HEK293T (cell line): ENCODE measurements around the gene KIRREL3.

Experiments
- ARNT ChIP-seq: fragments of 450-650 bp; IDR thresholded peaks from 2 replicates; pipeline ENCODE4 v1.6.1; 2017; ENCODE audit warnings: mild to moderate bottlenecking
- BHLHE40 ChIP-seq: fragments of 450-650 bp; IDR thresholded peaks from 2 replicates; pipeline ENCODE4 v1.6.1; 2016; ENCODE audit warnings: mild to moderate bottlenecking, moderate library complexity, borderline replicate concordance
- ELF4 ChIP-seq: fragments of 450-650 bp; IDR thresholded peaks from 2 replicates; pipeline ENCODE4 v1.6.1; 2017; ENCODE audit warnings: antibody characterized with exemption
- FOXM1 ChIP-seq: fragments of 450-650 bp; IDR thresholded peaks from 2 replicates; pipeline ENCODE4 v1.6.1; 2017; ENCODE audit warnings: mild to moderate bottlenecking, borderline replicate concordance
- HDGF ChIP-seq: fragments of 450-650 bp; IDR thresholded peaks from 2 replicates; pipeline ENCODE4 v1.6.1; 2017; ENCODE audit warnings: antibody characterized with exemption, borderline replicate concordance
- NFRKB ChIP-seq: fragments of 450-650 bp; IDR thresholded peaks from 2 replicates; pipeline ENCODE4 v1.6.1; 2016; ENCODE audit warnings: mild to moderate bottlenecking, moderate library complexity
- SP1 ChIP-seq: fragments of 450-650 bp; IDR thresholded peaks from 2 replicates; pipeline ENCODE4 v1.6.1; 2017
- SUZ12 ChIP-seq: fragments of 450-650 bp; IDR thresholded peaks from 2 replicates; pipeline ENCODE4 v1.6.1; 2016; ENCODE audit warnings: mild to moderate bottlenecking

DNA sequence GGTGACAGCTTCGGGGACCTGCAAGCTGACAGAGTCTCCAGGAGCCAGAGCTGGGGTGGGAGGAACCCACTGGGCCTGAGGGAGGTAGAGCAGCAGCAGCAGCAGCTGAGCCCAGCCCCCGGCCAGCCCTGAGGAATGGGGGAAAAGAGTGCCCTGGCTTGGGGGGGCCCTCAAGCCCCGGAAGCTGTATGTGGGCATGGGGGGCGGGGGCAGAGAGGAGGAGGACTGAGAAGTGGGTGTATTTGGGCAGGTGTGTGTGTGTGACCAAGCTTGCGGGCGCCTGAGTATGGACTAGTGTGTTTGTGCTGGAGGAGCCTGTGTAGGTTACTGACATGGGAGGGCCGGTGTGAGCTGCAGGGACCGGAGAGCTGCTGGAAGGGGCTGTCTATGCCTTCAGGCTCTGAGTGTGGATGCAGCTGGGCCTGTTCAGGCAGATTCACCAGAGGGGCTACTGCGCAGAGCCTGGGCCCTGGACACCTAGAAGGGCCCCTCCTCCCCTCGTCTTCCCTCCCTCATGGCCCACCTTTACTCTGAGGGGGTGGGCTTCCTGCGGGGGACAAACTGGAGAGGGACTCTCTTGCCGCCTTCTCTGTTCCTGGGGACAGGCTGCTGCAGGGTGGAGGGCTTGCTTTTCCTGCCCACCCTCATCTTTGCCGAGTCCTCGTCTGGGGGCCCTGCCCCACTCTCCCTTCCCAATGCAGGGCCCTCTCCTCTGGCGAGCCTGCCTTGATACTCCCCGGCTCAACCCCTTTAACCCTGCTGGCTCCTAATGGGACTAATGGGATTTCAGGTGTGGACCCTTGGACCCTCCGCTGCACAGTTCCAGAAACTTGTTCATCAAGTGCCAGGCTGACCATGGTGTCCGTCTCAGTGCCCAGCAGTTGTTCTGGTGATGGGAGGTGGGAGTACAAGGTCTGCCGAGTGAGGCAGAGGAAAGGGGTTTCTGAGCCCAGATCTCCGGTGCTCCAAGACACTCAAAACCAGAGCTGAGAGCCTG is 616.9 kb downstream of the KIRREL3 start:
- TF ChIP-seq SP1 (no peak), ARNT (no peak), BHLHE40 (no peak), SUZ12 (no peak), ELF4 (no peak), FOXM1 (no peak), NFRKB (no peak), HDGF (no peak)
